Activated CD8-positive, alpha-beta memory T cell treated with anti-CD3 and anti-CD28 coated beads for 24 hours (primary cell): ENCODE measurements around the gene SLC44A5.

Experiments
- DNase-seq: peaks from one replicate; pipeline ENCODE4 v3.0.0-alpha.2; 2020

Gene SLC44A5

GRCh38 chr1:75170981-75171380 is 439.9 kb downstream of the SLC44A5 start:
- DNase-seq = no peak

DNA sequence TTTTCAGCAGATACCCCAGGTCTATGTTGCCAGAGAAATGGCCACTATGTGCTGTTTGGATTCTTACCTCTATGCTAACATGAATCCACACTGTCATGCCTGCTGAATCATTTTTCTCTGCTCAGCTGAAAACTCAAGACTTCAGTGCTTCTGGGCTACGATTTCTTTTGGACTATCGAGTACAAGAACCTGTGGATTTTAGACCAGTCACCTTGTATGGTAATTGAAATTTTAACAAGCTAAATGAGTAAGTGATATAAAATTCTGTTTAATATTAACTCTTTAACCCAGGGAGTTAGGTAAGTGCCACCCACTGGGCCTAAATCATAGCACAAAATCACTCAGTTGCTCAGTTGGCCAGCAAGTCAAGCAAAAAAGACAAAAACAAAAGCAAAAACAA is 440.9 kb downstream of the SLC44A5 start:
- DNase-seq = no peak

DNA sequence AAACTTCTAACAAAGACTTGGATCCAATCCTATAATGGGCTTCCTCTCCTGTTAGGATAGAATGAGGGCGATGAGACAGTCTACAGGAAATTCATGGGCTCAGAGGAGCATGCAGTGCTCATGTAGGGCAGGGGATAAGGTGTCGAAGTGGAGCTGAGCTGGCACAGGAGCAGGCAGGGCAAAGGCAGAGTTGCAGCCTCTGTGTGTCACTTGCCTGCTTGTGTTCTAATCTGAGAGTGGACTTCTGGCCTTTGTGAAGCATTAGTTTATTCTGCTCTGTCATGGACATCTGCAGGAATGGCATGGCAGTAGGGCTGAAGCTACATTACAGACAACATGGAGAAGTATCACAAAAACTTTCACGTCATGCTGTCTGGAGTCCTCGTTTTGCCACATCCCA is 444.1 kb downstream of the SLC44A5 start:
- no peak for DNase-seq

- no peak for DNase-seq
Observed at GRCh38 chr1:75165264-75165663, 445.6 kb downstream of the SLC44A5 start.

DNA sequence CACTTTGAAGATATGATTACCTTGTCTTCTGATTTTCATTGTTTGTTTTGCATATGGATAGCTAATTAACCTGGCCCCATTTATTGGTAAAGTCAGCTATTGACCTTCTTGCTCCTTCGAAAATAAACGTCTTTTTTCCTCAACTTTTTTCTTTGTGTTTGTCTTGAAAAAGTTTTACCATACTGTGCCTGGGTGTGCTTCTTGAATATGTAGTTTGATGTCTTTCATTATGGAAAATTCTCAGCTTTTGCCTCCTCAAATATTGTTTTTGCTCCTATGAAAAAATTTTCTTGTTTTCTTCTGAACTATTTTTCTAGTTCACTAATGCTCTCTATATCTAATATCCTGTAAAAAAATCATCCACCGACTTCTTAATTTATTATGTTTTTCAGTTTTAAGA is 451.8 kb downstream of the SLC44A5 start:
- DNase-seq = no peak
